ENCODE measurements around the gene TUT1. TPM values are rescaled to one million over a fixed set of nuclear protein-coding genes. Genes with fewer than 3 reads are reported as not detected.

TUT1 gene
- total and polyA plus RNA-seq, 3 donors from 2014 or later, result 24.3 to 30.0 (median 25.0) TPM

- no peaks in the 10 kb centered on the region for H3K27me3 ChIP-seq
- no peaks in the 10 kb centered on the region for H3K9me3 ChIP-seq
- H3K36me3 ChIP-seq (ENCODE audit: low read depth, missing control alignments), result no peaks in the 10 kb centered on the region
- H3K27ac ChIP-seq, result peak overlapping the region; percentile 85 to 94
- DNase-seq, result no peak
- intact Hi-C loops (cut with DNase I; ENCODE audit: low total_unique reads), result no loop called here
- no peak for TF ChIP-seq CTCF (IDR thresholded peaks at IDR 0.05)
- no peak for TF ChIP-seq POLR2A (IDR thresholded peaks at IDR 0.05)
- no peak overlapping the region for H3K4me3 ChIP-seq
- WGBS, 2 donors, result 64 to 68% methylated on average over 7 to 13 of the region's 15 CpGs
- peaks cover 24% of the 10 kb centered on the region for H3K4me1 ChIP-seq
Measured at GRCh38 chr11:62613291-62613778, 22.0 kb upstream of the TUT1 start.

- peak; percentile 87 for DNase-seq
- intact Hi-C loops (cut with DNase I; ENCODE audit: low total_unique reads), result no loop called here
- H3K4me3 ChIP-seq, result peak within 1 kb of the TSS; percentile 75 to 88
Measured at GRCh38 chr11:62612366-62613290, 21.3 kb upstream of the TUT1 start, which contains the start of the genes EML3 and ROM1. TSS of gene EML3 (minus strand) at chr11:62612775. CDS start at chr11:62612457, 318 bp downstream. TSS of gene ROM1 (plus strand) at chr11:62613257. CDS start at chr11:62613282, 25 bp downstream.

GRCh38 chr11:62611705-62612365 lies 20.5 kb upstream of the TUT1 start:
- Histone ChIP-seq H3K4me3 (peak overlapping the region; percentile 75 to 88), H3K27me3 (no peaks in the 10 kb centered on the region), H3K4me1 (peaks cover 24% of the 10 kb centered on the region), H3K27ac (peak overlapping the region; percentile 85 to 94), H3K36me3 (ENCODE audit: low read depth, missing control alignments) (no peaks in the 10 kb centered on the region), H3K9me3 (no peaks in the 10 kb centered on the region)
- 0 to 1% methylated on average over 28 to 34 of the region's 34 CpGs for WGBS, 2 donors
- TF ChIP-seq POLR2A (IDR thresholded peaks at IDR 0.05) (no peak), CTCF (IDR thresholded peaks at IDR 0.05) (peak in 1 of 3 experiments; percentile 4)
- intact Hi-C loops (cut with DNase I; ENCODE audit: low total_unique reads), result no loop called here
- DNase-seq, result peak; percentile 69

More at GRCh38 chr11:62612366-62613290, 21.3 kb upstream of the TUT1 start, which contains the start of the genes EML3 and ROM1:
- TF ChIP-seq POLR2A (IDR thresholded peaks at IDR 0.05) (no peak), CTCF (IDR thresholded peaks at IDR 0.05) (peak; percentile 84 to 96 (median 86))
- Histone ChIP-seq H3K36me3 (ENCODE audit: low read depth, missing control alignments) (no peaks in the 10 kb centered on the region), H3K4me1 (peaks cover 24% of the 10 kb centered on the region), H3K9me3 (no peaks in the 10 kb centered on the region), H3K27me3 (no peaks in the 10 kb centered on the region), H3K27ac (peak within 1 kb of the TSS; percentile 85 to 94)
- WGBS, 2 donors, result 0 to 4% methylated on average over 16 to 60 of the region's 91 CpGs

GRCh38 chr11:62610814-62611704 lies 19.7 kb upstream of the TUT1 start:
- WGBS, 2 donors, result 34 to 47% methylated on average over 25 to 28 of the region's 28 CpGs
- H3K4me3 ChIP-seq, result peak overlapping the region; percentile 75 to 88
- no peaks in the 10 kb centered on the region for H3K27me3 ChIP-seq
- TF ChIP-seq CTCF (IDR thresholded peaks at IDR 0.05) (no peak), POLR2A (IDR thresholded peaks at IDR 0.05) (no peak)
- intact Hi-C loops (cut with DNase I; ENCODE audit: low total_unique reads), result no loop called here
- peak overlapping the region; percentile 85 to 94 for H3K27ac ChIP-seq
- H3K9me3 ChIP-seq, result no peaks in the 10 kb centered on the region
- no peaks in the 10 kb centered on the region for H3K36me3 ChIP-seq (ENCODE audit: low read depth, missing control alignments)
- DNase-seq, result no peak
- H3K4me1 ChIP-seq, result peaks cover 24% of the 10 kb centered on the region

Measured in testis (tissue), 3 donors.